NAMALWA (cell line): ENCODE data around the gene WDR27.
A peak's percentile ranks its signal among the peaks of the same experiment; 100 is the strongest.
"Not testable (repeated sequence)": the region's sequence is repeated elsewhere in the genome, so short reads cannot be mapped to it uniquely, and the experiment has no call there.

Experiments
- DNase-seq: peaks from one replicate; pipeline ENCODE4 v3.0.0-alpha.2; 2015; ENCODE audit warnings: low spot score

The WDR27 gene

DNA sequence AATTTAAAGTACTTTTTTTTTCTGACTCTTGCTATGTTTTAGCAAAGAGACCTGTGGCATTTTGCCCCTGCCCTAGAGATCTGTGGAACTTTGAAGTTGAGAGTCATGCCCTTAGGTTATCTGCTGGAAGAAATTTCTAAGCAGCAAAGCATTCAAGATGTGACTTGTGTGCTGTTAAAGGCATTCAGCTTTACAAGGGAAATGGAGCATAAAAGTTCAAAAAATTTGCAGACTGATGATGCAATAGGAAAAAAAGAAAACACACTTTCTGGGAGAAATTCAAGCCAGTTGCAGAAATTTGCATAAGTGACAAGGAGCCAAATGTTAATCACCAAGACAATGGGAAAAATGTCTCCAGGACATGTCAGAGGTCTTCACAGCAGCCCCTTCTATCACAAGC is 267.3 kb downstream of the WDR27 start:
- DNase-seq = not testable (repeated sequence)

DNA sequence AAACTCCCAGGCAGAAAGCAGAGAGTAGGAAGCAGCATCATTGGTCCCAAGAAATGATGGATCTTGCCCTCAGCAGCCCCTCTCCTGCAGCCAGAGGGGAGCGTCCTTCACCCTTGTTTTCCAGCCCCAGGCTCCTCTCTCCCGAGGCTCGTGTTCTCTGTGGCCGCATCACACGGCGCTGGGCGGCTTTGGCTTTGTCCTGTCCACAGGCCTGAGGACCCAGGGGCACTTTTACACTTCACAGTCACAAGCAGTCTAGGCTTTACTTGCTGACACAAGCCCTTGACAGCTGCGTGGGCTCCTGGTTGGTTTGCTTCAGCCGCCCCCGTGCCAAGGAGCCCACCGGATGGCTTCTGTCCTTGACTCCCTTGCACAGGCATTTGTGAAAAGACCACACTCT is 272.8 kb downstream of the WDR27 start:
- DNase-seq = no peak

DNA sequence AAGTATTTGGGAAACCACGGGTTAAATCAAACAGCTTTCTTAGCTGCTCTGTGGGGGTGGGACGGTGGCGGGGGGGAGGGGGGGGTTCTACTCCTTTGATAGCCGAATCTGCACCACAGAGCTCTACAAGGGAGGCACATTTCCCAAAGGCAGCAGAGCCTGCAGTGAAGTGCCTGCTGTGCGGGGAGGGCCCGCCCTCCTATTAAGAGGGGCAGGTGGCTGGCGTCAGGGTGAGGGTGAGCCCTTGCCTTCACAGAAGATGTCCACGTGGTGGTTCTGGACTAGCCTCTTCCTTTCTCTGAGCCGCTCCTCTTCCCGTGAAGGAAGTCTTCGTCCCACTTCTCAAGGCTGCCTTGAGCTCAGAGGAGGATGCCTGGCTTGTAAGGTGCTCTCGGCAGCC is 273.3 kb downstream of the WDR27 start:
- DNase-seq = no peak

DNA sequence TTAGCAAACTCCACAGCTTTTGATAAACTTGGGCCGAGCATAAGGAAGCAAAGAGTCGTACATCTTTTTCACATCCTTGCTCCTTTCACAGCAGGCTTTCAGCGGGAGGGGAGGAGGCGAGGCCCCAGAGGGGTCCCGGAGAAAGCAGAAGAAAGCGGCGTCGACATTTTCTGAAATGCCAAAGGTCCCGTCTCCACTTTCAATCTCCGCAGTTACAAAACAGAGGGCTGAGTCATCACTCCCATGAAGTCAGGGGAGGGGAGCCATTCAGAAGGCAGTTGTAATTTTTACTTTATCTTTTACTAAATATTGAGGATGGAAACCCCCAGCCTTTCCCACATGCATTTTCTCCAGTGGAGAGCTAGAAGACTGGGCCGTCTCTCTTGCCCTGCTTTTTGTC is 274.0 kb downstream of the WDR27 start:
- DNase-seq = no peak

DNA sequence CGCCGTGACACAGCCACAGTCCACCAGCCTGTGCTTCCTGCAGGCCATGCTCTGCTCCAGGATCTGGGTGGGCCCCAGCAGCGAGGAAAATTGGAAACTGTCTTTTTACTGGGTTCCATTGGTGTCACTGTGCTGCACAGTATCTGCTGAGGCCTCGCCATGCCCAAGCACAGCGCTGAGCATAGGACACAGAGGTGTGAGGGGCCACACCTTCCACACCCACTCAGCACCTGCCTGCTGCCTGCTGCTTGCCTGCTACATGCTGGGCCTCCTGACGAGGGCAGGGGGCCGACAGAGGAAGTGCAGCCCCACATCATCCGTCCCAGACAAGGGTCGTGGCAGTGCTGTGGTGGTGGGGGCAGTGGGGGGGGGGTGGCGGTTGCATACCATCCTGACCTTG is 275.2 kb downstream of the WDR27 start:
- no peak for DNase-seq

DNA sequence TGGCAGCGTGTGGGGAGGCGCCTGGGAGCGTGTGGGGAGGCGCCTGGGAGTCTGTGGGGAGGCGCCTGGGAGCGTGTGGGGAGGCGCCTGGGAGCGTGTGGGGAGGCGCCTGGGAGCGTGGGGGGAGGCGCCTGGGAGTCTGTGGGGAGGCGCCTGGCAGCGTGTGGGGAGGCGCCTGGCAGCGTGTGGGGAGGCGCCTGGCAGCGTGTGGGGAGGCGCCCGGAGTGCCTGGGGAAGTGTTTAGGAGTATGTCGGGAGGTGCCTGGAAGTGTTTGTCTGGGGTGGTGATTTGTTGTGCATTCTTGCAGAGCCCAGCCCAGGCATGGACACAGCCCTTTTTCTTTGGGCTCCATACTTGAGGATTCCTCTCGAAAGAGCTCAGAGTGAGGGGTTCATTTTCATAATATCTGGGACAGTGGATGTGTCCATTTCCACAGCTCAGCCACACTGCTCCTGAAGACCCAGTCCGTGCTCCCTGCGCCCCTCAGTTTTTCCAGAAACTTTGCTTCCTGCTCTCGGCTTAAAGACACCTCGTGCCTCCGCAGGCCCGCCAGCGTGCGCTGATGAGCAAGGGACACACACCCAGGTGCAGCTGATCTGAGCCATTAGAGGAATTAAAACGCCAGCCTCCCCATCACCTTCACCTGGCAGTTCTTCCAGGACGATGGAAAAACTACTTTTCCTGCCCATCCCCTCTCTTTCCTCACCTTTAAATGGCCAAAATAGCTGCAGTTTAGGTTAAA is 276.0 kb downstream of the WDR27 start:
- no peak for DNase-seq

DNA sequence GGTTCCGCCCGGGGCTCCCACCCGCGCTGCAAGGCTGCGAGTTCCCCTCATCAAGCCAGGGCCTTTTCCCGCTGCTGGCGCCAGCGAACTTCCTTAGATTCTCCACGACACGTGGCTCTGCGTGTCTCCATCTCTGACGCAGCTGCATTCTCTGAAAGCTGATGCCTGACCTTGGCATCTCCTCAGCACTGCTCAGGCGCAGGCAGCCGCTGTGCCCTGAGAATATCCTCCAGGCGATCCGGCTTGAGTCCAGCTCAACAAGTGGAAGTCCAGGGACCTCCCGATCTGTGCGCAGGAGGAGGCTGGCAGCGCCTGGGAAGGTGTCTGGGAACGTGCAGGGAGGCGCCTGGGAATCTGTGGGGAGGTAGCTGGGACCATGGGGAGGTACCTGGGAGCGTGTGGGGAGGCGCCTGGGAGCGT is 277.0 kb downstream of the WDR27 start:
- DNase-seq = no peak

DNA sequence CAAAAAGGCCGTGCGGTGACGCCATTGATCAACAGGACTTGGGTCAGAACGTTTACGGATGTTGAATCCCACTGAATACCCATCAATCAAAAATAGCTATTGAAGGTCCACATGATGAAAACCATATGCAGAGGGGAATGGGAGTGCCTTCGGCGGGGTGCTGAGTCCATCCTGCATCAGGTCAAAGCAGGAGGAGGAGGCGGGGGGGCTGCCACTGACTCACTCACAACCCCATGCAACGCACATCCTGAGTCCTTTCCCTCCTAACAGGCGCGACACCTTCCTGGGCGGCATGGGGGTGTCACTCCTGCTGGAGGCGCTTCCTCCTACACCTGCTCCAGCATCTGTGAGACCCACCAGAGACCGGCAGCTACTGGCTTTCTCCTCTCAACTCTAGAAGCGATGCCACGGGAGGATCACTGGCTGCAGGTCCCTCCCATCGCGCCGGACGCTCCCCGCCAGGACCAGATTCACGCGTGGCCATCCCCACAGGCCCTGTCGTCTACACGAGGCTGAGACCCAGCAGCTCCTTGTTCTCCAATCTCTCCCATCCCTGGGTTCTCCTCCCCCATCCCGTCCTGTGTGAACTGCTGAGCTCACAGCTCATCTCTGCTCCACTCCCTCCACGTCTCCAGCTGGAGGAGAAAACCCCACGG is 277.6 kb downstream of the WDR27 start:
- DNase-seq = no peak

DNA sequence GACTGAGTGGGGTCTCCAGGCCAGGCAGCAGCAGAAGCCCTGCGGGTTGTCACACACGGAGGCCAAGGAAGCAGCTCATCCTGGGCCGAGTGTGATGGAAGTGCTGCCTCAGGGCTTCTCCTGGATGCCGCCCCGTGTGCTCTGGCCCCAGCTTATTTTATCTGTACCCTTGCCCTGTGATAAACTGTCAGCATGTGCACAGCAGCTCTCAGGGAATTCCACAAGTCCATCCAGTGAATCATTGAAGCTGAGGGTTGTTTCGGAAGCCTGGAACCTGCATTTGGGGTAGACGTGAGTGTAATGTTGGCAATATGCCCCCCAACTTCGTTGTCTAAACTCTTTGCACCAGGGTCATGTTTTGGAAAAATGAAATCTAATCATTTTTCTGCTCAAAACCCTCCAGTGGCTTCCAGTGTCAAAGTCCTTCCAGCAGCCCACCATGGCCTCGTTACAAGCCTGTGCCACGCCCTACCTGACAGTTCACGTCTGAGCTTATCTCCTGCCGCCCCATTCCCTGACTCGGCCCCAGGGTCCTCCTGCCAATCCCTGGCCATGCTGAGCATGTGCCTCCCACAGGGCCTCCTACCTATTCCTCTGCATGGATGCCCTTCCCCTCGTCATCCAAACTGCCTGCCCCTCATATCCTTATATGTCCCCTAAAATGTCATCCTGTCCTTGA is 280.1 kb downstream of the WDR27 start:
- no peak for DNase-seq

DNA sequence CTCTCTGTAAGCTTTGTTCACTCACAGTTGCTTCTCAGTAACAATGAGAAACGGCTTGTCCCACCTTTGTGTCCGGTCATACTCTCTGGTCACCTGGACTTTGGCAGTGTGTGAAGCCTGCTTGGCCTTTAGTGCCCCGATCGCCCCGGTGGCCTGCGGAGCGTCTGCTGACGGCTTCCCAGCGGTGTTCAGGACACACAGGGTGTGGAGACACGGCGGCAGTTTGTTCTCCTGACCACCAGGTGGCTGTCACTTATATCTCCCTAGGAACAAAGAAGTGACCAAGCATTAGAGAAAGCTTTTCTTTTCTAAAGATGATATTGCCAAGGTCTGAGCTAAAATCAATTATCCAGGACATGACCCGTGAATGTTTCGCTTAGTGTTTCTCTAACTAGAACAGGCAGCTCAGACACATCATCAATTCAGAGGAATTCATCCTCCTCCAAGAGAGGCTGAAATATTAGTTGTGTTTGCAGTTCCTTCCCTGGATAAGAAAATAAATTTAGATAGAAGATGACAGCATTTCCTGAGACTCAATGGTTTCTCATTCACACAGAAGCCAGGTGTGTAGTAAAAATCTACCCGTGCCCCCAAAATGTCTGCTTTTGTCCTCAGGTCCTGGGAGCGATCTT is 280.8 kb downstream of the WDR27 start:
- DNase-seq = peak; percentile 32

DNA sequence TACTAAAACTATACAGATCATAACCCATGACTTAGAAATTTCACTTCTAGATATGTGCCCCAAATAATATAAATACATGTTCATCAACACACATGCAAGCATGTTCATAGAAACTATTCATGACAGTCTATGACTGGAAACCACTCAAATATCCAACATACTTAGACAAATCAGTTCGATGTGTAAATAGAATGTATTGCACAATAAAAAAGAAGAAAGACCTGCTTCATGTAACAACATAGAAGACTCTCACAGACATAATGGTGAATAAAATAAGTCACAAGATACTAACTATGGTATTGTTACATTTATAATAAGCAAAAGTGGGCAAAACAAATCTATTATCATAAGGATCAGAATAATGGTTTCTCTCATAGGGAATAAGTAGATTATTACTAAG is 284.7 kb downstream of the WDR27 start:
- no peak for DNase-seq

DNA sequence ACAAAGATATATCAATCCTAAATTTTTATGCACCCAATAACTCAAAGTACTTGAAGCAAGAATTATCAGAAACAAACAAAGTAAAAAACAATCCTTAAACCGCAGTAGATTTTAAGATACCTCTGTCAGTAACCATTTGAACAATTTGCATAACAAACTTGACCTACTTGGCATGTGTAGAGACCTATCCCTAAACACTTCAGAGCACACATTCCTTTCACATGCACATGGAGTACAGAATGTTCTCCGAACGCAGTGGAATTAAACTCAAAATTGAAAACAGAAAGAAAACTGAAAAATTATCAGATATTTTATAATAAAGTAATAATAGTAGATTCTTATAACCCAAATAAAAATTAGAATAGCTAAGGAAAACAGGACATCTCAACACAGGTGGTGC is 285.6 kb downstream of the WDR27 start:
- no peak for DNase-seq

DNA sequence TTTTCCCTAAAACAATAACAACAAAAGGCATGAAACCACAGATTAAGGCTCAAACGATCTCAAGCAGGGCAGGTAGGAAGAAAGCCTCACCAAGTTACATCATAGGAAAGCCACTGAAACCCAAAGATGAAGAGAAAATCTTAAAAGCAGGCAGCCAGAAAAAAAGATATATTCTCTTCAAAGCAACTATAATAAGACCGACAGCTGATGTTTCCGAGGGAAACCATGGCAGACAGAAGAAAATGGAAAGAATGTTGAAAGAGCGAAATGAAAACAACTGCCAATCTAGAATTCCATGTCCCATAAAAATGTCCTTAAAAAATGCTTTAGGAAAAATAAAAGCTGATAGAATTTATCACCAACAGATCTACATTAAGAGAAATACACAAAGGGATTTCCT is 286.6 kb downstream of the WDR27 start:
- DNase-seq = no peak

DNA sequence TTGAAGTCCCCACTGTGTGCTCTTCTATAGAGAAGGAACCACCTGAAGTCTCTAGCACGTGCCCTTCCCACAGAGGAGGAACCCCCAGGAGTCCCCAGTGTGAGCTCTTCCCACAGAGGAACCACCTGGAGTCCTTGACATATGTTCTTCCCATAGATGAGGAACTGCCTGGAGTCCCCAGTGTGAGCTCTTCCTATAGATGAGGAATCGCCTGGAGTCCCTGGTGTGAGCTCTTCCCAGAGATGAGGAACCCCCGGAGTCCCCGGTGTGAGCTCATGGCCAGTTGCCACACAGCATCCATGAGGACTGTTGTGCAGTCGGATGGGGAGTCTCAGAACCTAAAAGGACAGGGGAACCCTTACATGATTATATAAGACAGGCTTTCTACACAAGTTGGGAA is 290.1 kb downstream of the WDR27 start:
- no peak for DNase-seq

DNA sequence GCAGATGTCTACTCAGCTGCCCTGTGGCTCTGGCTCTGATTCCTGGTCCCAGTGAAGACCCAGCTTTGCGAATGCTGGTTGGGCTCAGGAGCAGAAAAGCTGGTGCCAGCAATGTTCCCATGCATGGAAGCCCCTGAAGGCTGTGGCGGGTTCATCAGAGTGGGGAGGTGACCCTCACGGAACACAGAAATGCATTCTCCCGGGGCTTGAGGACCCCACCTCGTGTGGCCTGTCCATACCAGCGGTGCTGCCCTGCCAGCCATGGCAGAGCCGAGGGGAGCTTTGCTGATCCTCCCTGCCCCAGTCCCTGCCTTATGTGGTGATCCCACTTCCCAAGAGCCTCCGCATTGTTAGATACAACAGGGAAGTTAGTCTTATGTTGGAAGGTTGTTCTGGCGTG is 290.5 kb downstream of the WDR27 start:
- no peak for DNase-seq

DNA sequence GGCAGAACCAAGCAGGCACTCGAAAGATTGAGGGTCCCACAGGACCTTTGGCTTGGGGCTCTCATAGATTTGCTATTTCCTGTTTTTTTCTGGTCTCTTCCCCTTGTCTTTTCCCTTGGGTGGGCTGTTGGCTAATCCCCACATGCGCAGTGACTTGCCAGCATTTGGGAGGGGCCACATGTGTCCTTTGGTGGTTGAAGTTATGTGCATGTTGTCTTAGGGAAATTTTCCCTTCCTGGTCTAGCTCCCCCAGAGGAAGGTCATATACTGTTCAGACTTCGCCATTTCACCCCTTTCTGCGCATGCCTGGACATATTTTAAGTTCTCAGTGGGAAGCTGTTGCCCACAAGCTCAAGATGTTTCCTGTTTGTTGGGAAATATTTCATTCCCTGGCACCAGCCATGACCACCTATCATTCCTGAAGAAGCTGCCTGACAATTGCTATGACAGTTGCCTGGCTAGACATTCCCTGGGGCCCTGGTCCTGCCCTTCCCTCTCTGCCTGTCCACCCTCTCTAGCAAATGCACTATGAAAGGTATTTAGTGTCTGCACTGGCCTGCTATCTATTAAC is 292.0 kb downstream of the WDR27 start:
- DNase-seq = peak; percentile 29

DNA sequence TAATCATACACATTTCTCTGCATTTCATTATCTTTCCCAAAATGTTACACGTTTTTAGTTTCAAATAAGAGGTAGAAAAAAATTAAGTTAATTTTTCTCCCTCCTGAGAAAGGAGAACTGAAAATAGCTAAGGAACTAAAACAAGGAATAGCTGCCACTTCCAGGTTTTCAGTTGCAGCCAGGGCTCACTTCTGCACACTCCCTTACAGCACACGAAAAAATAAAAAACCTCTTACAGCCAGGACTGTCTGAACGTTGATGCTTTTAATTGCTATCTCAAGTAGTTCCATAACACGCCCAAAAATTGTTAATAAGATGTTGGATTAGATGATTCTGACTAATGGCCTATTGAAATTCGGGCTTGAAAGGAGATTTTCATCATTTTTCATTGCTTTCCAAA is 294.5 kb downstream of the WDR27 start:
- no peak for DNase-seq
